Measurements from ENCODE around the gene CLEC18B.

DNA sequence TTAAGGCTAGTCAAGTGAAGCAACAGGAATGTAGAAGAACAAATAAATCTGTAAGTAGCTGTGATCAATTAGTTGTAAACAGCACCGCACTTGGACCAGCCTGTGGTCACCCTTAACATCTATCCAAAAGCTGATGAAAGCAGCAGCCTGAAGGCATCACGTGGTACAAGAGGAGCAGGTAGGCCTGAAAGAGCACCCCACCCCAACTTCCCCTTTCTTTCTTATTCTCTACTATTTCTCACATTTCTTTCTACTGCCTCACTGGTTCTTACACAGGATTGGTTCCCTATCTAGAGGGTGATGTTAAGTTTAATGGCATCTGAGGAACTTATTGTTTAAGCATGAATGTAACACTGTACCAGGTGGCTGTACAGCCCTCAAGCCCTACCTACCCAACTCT, 42.6 kb upstream of the CLEC18B start:
- TF ChIP-seq, protein P1, sequence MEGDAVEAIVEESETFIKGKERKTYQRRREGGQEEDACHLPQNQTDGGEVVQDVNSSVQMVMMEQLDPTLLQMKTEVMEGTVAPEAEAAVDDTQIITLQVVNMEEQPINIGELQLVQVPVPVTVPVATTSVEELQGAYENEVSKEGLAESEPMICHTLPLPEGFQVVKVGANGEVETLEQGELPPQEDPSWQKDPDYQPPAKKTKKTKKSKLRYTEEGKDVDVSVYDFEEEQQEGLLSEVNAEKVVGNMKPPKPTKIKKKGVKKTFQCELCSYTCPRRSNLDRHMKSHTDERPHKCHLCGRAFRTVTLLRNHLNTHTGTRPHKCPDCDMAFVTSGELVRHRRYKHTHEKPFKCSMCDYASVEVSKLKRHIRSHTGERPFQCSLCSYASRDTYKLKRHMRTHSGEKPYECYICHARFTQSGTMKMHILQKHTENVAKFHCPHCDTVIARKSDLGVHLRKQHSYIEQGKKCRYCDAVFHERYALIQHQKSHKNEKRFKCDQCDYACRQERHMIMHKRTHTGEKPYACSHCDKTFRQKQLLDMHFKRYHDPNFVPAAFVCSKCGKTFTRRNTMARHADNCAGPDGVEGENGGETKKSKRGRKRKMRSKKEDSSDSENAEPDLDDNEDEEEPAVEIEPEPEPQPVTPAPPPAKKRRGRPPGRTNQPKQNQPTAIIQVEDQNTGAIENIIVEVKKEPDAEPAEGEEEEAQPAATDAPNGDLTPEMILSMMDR (optimal IDR thresholded peaks at IDR 0.05 in 1 of 3, IDR thresholded peaks at IDR 0.05 in 1 of 3, conservative IDR thresholded peaks at IDR 0.05 in 1 of 3; ENCODE audit: extremely low read depth in 1 of 3, insufficient read depth in 2 of 3, low read length in 3 of 3), result no peak
- no peak for TF ChIP-seq EZH2 (IDR thresholded peaks at IDR 0.05; ENCODE audit: low read length)

Data from keratinocyte (primary cell).